Trophoblast cell (in vitro differentiated cells and primary cell): ENCODE data around the gene GTF2E1.
A peak's percentile ranks its signal among the peaks of the same experiment; 100 is the strongest.

Experiments used
- DNase-seq, 2 donors: peaks; one replicate each; pipeline ENCODE4 v3.0.0-alpha.2; 2016
- H2AFZ ChIP-seq: 2 replicates; pipeline ENCODE4 v1.6.1; 2013; ENCODE audit warnings: low read length, moderate library complexity, mild to moderate bottlenecking; ENCODE audit not compliant: insufficient read depth, poor library complexity
- H2AK5ac ChIP-seq: 2 replicates; pipeline ENCODE4 v1.6.1; 2013; ENCODE audit warnings: mild to moderate bottlenecking, low read length
- H2BK120ac ChIP-seq: 2 replicates; pipeline ENCODE4 v1.6.1; 2013; ENCODE audit warnings: low read length, mild to moderate bottlenecking, moderate library complexity; ENCODE audit not compliant: insufficient read depth, poor library complexity
- H2BK12ac ChIP-seq: 2 replicates; pipeline ENCODE4 v1.6.1; 2013; ENCODE audit warnings: mild to moderate bottlenecking, low read length, moderate library complexity
- H2BK5ac ChIP-seq: 2 replicates; pipeline ENCODE4 v1.6.1; 2013; ENCODE audit warnings: low read length, low read depth, moderate library complexity, mild to moderate bottlenecking; ENCODE audit not compliant: poor library complexity
- H3K14ac ChIP-seq: 2 replicates; pipeline ENCODE4 v1.6.1; 2013; ENCODE audit warnings: mild to moderate bottlenecking, low read length
- H3K18ac ChIP-seq: 2 replicates; pipeline ENCODE4 v1.6.1; 2013; ENCODE audit warnings: mild to moderate bottlenecking, low read length
- H3K23ac ChIP-seq: 2 replicates; pipeline ENCODE4 v1.6.1; 2013; ENCODE audit warnings: low read length
- H3K27ac ChIP-seq: 2 replicates; pipeline ENCODE4 v1.5.1; 2013; ENCODE audit warnings: low read depth, mild to moderate bottlenecking, inconsistent platforms, low read length, moderate library complexity
- H3K27me3 ChIP-seq: 2 replicates; pipeline ENCODE4 v1.6.1; 2013; ENCODE audit warnings: inconsistent platforms, mild to moderate bottlenecking, low read length, moderate library complexity; ENCODE audit not compliant: insufficient read depth
- H3K36me3 ChIP-seq, 2 experiments: 1 replicate in 1 of 2; 2 replicates in 1 of 2; pipeline ENCODE4 v1.6.1; 2013; ENCODE audit warnings: low read length in 2 of 2, mild to moderate bottlenecking in 2 of 2, moderate library complexity in 1 of 2; ENCODE audit not compliant: insufficient read depth in 2 of 2, control insufficient read depth in 1 of 2
- H3K4ac ChIP-seq: 2 replicates; pipeline ENCODE4 v1.6.1; 2013; ENCODE audit warnings: low read depth, mild to moderate bottlenecking, low read length, moderate library complexity
- H3K4me1 ChIP-seq, 2 experiments: 1 replicate in 1 of 2; 2 replicates in 1 of 2; pipeline ENCODE4 v1.6.1; 2013; ENCODE audit warnings: low read length in 2 of 2, mild to moderate bottlenecking in 2 of 2, moderate library complexity in 1 of 2; ENCODE audit not compliant: insufficient read depth in 2 of 2, control insufficient read depth in 1 of 2
- H3K4me2 ChIP-seq: 2 replicates; pipeline ENCODE4 v1.6.1; 2013; ENCODE audit warnings: inconsistent platforms, mild to moderate bottlenecking, low read length, moderate library complexity
- H3K4me3 ChIP-seq: 2 replicates; pipeline ENCODE4 v1.5.1; 2013; ENCODE audit warnings: mild to moderate bottlenecking, low read depth, low read length, inconsistent platforms
- H3K79me1 ChIP-seq: one replicate; pipeline ENCODE4 v1.6.1; 2013; ENCODE audit warnings: low read length
- H3K79me2 ChIP-seq: 2 replicates; pipeline ENCODE4 v1.6.1; 2013; ENCODE audit warnings: low read length, mild to moderate bottlenecking; ENCODE audit not compliant: control insufficient read depth, insufficient read depth, poor library complexity
- H3K9ac ChIP-seq: 2 replicates; pipeline ENCODE4 v1.6.1; 2013; ENCODE audit warnings: mild to moderate bottlenecking, low read length
- H3K9me3 ChIP-seq: 2 replicates; pipeline ENCODE4 v1.6.1; 2013; ENCODE audit warnings: low read depth, mild to moderate bottlenecking, control low read depth, inconsistent platforms, low read length; ENCODE audit not compliant: insufficient read depth
- H4K12ac ChIP-seq: 2 replicates; pipeline ENCODE4 v1.6.1; 2013; ENCODE audit warnings: low read depth, mild to moderate bottlenecking, low read length, moderate library complexity
- H4K8ac ChIP-seq: 2 replicates; pipeline ENCODE4 v1.6.1; 2013; ENCODE audit warnings: low read depth, mild to moderate bottlenecking, low read length, moderate library complexity
- H4K91ac ChIP-seq: one replicate; pipeline ENCODE4 v1.6.1; 2013; ENCODE audit warnings: low read depth, mild to moderate bottlenecking, low read length, moderate library complexity
- WGBS: extraction: QIAGEN DNeasy Blood & Tissue Kit; methylation state at CpG from one replicate; pipeline ENCODE4 v1.1.7; 2013; ENCODE audit warnings: missing lambda C conversion rate; ENCODE audit not compliant: insufficient read length, insufficient coverage; ENCODE audit errors: extremely low coverage; 5-methylcytosine and 5-hydroxymethylcytosine counted together

GTF2E1 gene

GRCh38 chr3:120763601-120764000, 21.1 kb downstream of the GTF2E1 start:
- H3K23ac ChIP-seq = no peak overlapping the region
- no peak overlapping the region for H4K12ac ChIP-seq
- no peak overlapping the region for H3K4ac ChIP-seq
- H2BK12ac ChIP-seq = no peak overlapping the region
- DNase-seq = no peak
- H2AK5ac ChIP-seq = no peak overlapping the region
- no peak overlapping the region for H3K14ac ChIP-seq
- WGBS = no CpG with 5 or more reads among the region's 1 CpG
- H3K9ac ChIP-seq = no peak overlapping the region
- no peak overlapping the region for H4K8ac ChIP-seq
- no peaks in the 10 kb centered on the region for H3K9me3 ChIP-seq
- no peak overlapping the region for H3K18ac ChIP-seq
- no peaks in the 10 kb centered on the region for H3K36me3 ChIP-seq
- H3K4me1 ChIP-seq = no peaks in the 10 kb centered on the region
- no peak overlapping the region for H2BK120ac ChIP-seq
- no peaks in the 10 kb centered on the region for H3K79me2 ChIP-seq
- H3K27ac ChIP-seq = no peak overlapping the region
- H2AFZ ChIP-seq = no peak overlapping the region
- H3K27me3 ChIP-seq = no peaks in the 10 kb centered on the region
- H3K79me1 ChIP-seq = no peaks in the 10 kb centered on the region
- no peak overlapping the region for H2BK5ac ChIP-seq
- no peak overlapping the region for H4K91ac ChIP-seq
- H3K4me3 ChIP-seq = no peak overlapping the region
- no peak overlapping the region for H3K4me2 ChIP-seq

DNA sequence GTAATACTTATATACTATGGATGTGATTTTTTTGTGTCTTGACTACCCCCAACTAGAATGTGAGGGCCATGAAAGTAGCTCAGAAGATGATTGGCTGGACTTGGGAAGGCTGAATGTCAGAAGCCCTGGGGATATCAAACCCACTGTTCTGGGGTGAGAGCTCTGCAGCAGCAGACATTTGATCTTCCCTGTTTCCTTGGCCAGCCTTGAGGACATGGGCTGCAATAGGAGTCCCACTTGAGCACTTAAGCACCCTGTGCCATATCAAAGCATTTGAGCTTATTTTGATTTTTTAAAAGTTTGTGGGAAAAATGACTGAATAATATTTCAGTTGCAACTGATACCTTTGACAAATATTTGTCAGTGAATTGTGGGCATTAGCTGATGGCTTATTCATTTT, 21.7 kb downstream of the GTF2E1 start:
- H3K27me3 ChIP-seq = no peaks in the 10 kb centered on the region
- H2AK5ac ChIP-seq = no peak overlapping the region
- no peak overlapping the region for H3K4me2 ChIP-seq
- H3K4ac ChIP-seq = peak overlapping the region; percentile 21
- no peak overlapping the region for H3K14ac ChIP-seq
- DNase-seq = no peak
- H3K36me3 ChIP-seq = no peaks in the 10 kb centered on the region
- H2BK5ac ChIP-seq = no peak overlapping the region
- no peak overlapping the region for H2BK12ac ChIP-seq
- no peak overlapping the region for H4K91ac ChIP-seq
- no peaks in the 10 kb centered on the region for H3K79me1 ChIP-seq
- H3K23ac ChIP-seq = no peak overlapping the region
- H3K4me1 ChIP-seq = no peaks in the 10 kb centered on the region
- H4K8ac ChIP-seq = no peak overlapping the region
- no peaks in the 10 kb centered on the region for H3K9me3 ChIP-seq
- no peak overlapping the region for H3K9ac ChIP-seq
- H3K4me3 ChIP-seq = no peak overlapping the region
- H2BK120ac ChIP-seq = no peak overlapping the region
- no peak overlapping the region for H4K12ac ChIP-seq
- no peaks in the 10 kb centered on the region for H3K79me2 ChIP-seq
- H3K18ac ChIP-seq = no peak overlapping the region
- H3K27ac ChIP-seq = no peak overlapping the region
- H2AFZ ChIP-seq = no peak overlapping the region

- no peak overlapping the region for H3K9ac ChIP-seq
- H2AK5ac ChIP-seq = no peak overlapping the region
- no peak overlapping the region for H3K27ac ChIP-seq
- H3K4me3 ChIP-seq = no peak overlapping the region
- H3K18ac ChIP-seq = no peak overlapping the region
- no peak overlapping the region for H4K8ac ChIP-seq
- no peak overlapping the region for H2BK5ac ChIP-seq
- no peaks in the 10 kb centered on the region for H3K79me1 ChIP-seq
- no peak overlapping the region for H3K23ac ChIP-seq
- H2AFZ ChIP-seq = no peak overlapping the region
- H3K4me1 ChIP-seq = peaks cover 0 to 2% of the 10 kb centered on the region in 2 experiments
- H3K36me3 ChIP-seq = no peaks in the 10 kb centered on the region
- H4K12ac ChIP-seq = no peak overlapping the region
- no peak for DNase-seq
- H3K27me3 ChIP-seq = no peaks in the 10 kb centered on the region
- H3K9me3 ChIP-seq = no peaks in the 10 kb centered on the region
- H3K79me2 ChIP-seq = no peaks in the 10 kb centered on the region
- H2BK120ac ChIP-seq = no peak overlapping the region
- H3K4me2 ChIP-seq = no peak overlapping the region
- no peak overlapping the region for H2BK12ac ChIP-seq
- H3K4ac ChIP-seq = no peak overlapping the region
- no peak overlapping the region for H3K14ac ChIP-seq
- no peak overlapping the region for H4K91ac ChIP-seq
Observed at GRCh38 chr3:120765830-120766493, 23.4 kb downstream of the GTF2E1 start.

DNA sequence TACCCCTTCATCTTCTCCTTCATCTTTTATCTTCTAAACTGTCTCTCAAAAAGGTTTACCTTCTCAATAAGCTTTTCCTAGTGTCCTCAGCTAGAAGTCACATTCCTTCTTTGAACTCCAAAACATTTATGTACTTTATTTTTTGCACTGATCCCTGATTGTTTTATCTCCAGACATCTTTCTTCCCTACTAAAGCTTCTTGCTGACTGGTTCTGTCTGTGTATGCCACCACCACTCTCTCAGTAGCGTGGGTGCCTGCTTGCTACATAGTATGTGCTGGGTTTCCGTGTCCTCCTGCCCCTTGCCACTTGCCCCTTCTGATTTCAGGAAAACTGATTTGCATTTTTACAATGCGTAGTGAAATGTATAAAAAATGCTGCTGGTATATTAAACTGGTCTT, 24.0 kb downstream of the GTF2E1 start:
- no peak overlapping the region for H2BK12ac ChIP-seq
- no peak overlapping the region for H3K18ac ChIP-seq
- no peaks in the 10 kb centered on the region for H3K36me3 ChIP-seq
- H3K9me3 ChIP-seq = no peaks in the 10 kb centered on the region
- no peaks in the 10 kb centered on the region for H3K27me3 ChIP-seq
- H3K14ac ChIP-seq = no peak overlapping the region
- H2BK120ac ChIP-seq = no peak overlapping the region
- no peak overlapping the region for H2BK5ac ChIP-seq
- H2AFZ ChIP-seq = no peak overlapping the region
- no peak overlapping the region for H3K23ac ChIP-seq
- no peak overlapping the region for H3K9ac ChIP-seq
- H3K79me2 ChIP-seq = no peaks in the 10 kb centered on the region
- no peak overlapping the region for H3K4me3 ChIP-seq
- no peak overlapping the region for H3K4me2 ChIP-seq
- H2AK5ac ChIP-seq = no peak overlapping the region
- peaks cover 0 to 2% of the 10 kb centered on the region in 2 experiments for H3K4me1 ChIP-seq
- H4K91ac ChIP-seq = no peak overlapping the region
- DNase-seq = no peak
- H4K8ac ChIP-seq = no peak overlapping the region
- no peaks in the 10 kb centered on the region for H3K79me1 ChIP-seq
- no peak overlapping the region for H3K4ac ChIP-seq
- WGBS = no CpG with 5 or more reads among the region's 3 CpGs
- no peak overlapping the region for H3K27ac ChIP-seq
- H4K12ac ChIP-seq = no peak overlapping the region
